H1 (cell line): ENCODE data around the gene KRAS. TPM values are rescaled to one million over a fixed set of nuclear protein-coding genes. Genes with fewer than 3 reads are reported as not detected.

Source experiments
- CTCF ChIA-PET: fragments of 300-600 bp; sonication (Branson Sonifier 250); formaldehyde crosslinking; loops from one replicate; lab custom pipeline; 2021; ENCODE audit not compliant: partially characterized antibody; lab: Charles Lee
- POLR2A ChIA-PET: fragments of 300-600 bp; sonication (Branson Sonifier 250); formaldehyde crosslinking; loops from one replicate; lab custom pipeline; 2021; ENCODE audit warnings: inconsistent platforms; ENCODE audit not compliant: partially characterized antibody; lab: Charles Lee
- DNase-seq, 2 experiments: peaks; one replicate each; pipeline versions ENCODE4 v3.0.0 to v3.0.0-alpha.2; 2010 to 2022; ENCODE audit warnings: low spot score in 2 of 2, low read depth in 1 of 2, mixed read lengths in 1 of 2
- FAIRE-seq: peaks from 2 replicates; lab custom pipeline; 2011; peaks lifted over from hg19 to GRCh38; lab: Jason Lieb, UNC
- H2AFZ ChIP-seq: 2 replicates; pipeline ENCODE4 v1.8.1; 2012; ENCODE audit warnings: low read length, inconsistent platforms
- H2AK5ac ChIP-seq: 2 replicates; pipeline ENCODE4 v1.6.1; 2013; ENCODE audit warnings: low read depth, low read length
- H2BK120ac ChIP-seq: replicated peaks from 2 replicates; pipeline ENCODE3; 2013; ENCODE audit warnings: low read depth, low read length, inconsistent platforms
- H2BK12ac ChIP-seq: 2 replicates; pipeline ENCODE4 v1.6.1; 2013; ENCODE audit warnings: low read depth, low read length
- H2BK15ac ChIP-seq: 2 replicates; pipeline ENCODE4 v1.6.1; 2013; ENCODE audit warnings: low read length
- H2BK20ac ChIP-seq: 2 replicates; pipeline ENCODE4 v1.6.1; 2013; ENCODE audit warnings: low read length
- H2BK5ac ChIP-seq: 2 replicates; pipeline ENCODE4 v1.6.1; 2013; ENCODE audit warnings: low read depth, low read length
- H3K14ac ChIP-seq: 2 replicates; pipeline ENCODE4 v1.6.1; 2013; ENCODE audit warnings: inconsistent platforms; ENCODE audit not compliant: insufficient read length
- H3K18ac ChIP-seq: 2 replicates; pipeline ENCODE4 v1.6.1; 2013; ENCODE audit warnings: low read length; ENCODE audit errors: extremely low read depth
- H3K23ac ChIP-seq: 2 replicates; pipeline ENCODE4 v1.6.1; 2013; ENCODE audit warnings: inconsistent platforms; ENCODE audit not compliant: insufficient read length
- H3K23me2 ChIP-seq: 2 replicates; pipeline ENCODE4 v1.6.1; 2013; ENCODE audit warnings: low read depth, low read length
- H3K27ac ChIP-seq: 2 replicates; pipeline ENCODE4 v1.6.1; 2011; ENCODE audit warnings: low read depth, low read length, inconsistent platforms
- H3K27me3 ChIP-seq, 4 experiments: replicated peaks in 1 of 4; 1 replicate in 1 of 4; 2 replicates in 3 of 4; pipeline versions ENCODE4 v1.6.1 to v1.8.1; 2011 to 2013; ENCODE audit warnings: low read length in 3 of 4, mild to moderate bottlenecking in 3 of 4, inconsistent platforms in 2 of 4, mixed read lengths in 2 of 4, moderate library complexity in 1 of 4; ENCODE audit not compliant: control insufficient read depth in 3 of 4, insufficient read depth in 3 of 4; ENCODE audit errors: extremely low read depth in 1 of 4
- H3K36me3 ChIP-seq, 4 experiments: 2 replicates each; pipeline versions ENCODE4 v1.6.1 to v1.8.1; 2011 to 2013; ENCODE audit warnings: mild to moderate bottlenecking in 4 of 4, low read length in 3 of 4, moderate library complexity in 2 of 4, control low read depth in 1 of 4, inconsistent platforms in 1 of 4; ENCODE audit not compliant: insufficient read depth in 4 of 4, control insufficient read depth in 2 of 4
- H3K4ac ChIP-seq: replicated peaks from 2 replicates; pipeline ENCODE3; 2013; ENCODE audit warnings: low read length, low read depth, mixed read lengths, inconsistent platforms; ENCODE audit not compliant: insufficient read length
- H3K4me1 ChIP-seq, 4 experiments: replicated peaks in 1 of 4; 1 replicate in 1 of 4; 2 replicates in 3 of 4; pipeline versions ENCODE4 v1.6.1 to v1.8.1; 2011 to 2013; ENCODE audit warnings: low read length in 3 of 4, inconsistent platforms in 2 of 4, mixed read lengths in 1 of 4; ENCODE audit not compliant: insufficient read depth in 4 of 4, control insufficient read depth in 3 of 4
- H3K4me2 ChIP-seq, 2 experiments: 2 replicates each; pipeline versions ENCODE4 v1.6.1 to v1.8.1; 2011 to 2013; ENCODE audit warnings: low read depth in 2 of 2, low read length in 2 of 2, control low read depth in 1 of 2, inconsistent platforms in 1 of 2, mild to moderate bottlenecking in 1 of 2; ENCODE audit not compliant: insufficient read depth in 1 of 2
- H3K4me3 ChIP-seq, 4 experiments: fragments of 200-600, 300-600 bp in 1 of 4; sonication (generic), shearing (Covaris generic), sonication (Bioruptor Twin) in 1 of 4; 2 replicates each; pipeline versions ENCODE4 v1.5.1 to v1.8.1; 2011 to 2016; ENCODE audit warnings: low read length in 4 of 4, low read depth in 3 of 4, control low read depth in 2 of 4, inconsistent platforms in 2 of 4, mild to moderate bottlenecking in 2 of 4, mixed read lengths in 1 of 4, moderate library complexity in 1 of 4; ENCODE audit not compliant: insufficient read depth in 2 of 4; ENCODE audit errors: extremely low read depth in 1 of 4
- H3K56ac ChIP-seq: replicated peaks from 2 replicates; pipeline ENCODE3; 2013; ENCODE audit warnings: low read depth, mild to moderate bottlenecking, mixed read lengths, low read length, inconsistent platforms; ENCODE audit not compliant: insufficient read length
- H3K79me1 ChIP-seq: 2 replicates; pipeline ENCODE4 v1.6.1; 2013; ENCODE audit warnings: low read depth, low read length, control low read depth
- H3K79me2 ChIP-seq, 2 experiments: 2 replicates each; pipeline versions ENCODE4 v1.6.1 to v1.8.1; 2012 to 2013; ENCODE audit warnings: low read length in 2 of 2, mild to moderate bottlenecking in 2 of 2, inconsistent platforms in 1 of 2; ENCODE audit not compliant: insufficient read depth in 2 of 2, control insufficient read depth in 1 of 2
- H3K9ac ChIP-seq, 4 experiments: replicated peaks in 1 of 4; 1 replicate in 1 of 4; 2 replicates in 3 of 4; pipeline versions ENCODE4 v1.6.1 to v1.8.1; 2011 to 2013; ENCODE audit warnings: low read depth in 3 of 4, low read length in 3 of 4, control low read depth in 2 of 4, mild to moderate bottlenecking in 2 of 4, moderate library complexity in 2 of 4, inconsistent platforms in 1 of 4; ENCODE audit errors: extremely low read depth in 1 of 4
- H3K9me3 ChIP-seq, 2 experiments: 2 replicates each; pipeline versions ENCODE4 v1.6.1 to v1.8.1; 2012 to 2013; ENCODE audit warnings: mild to moderate bottlenecking in 2 of 2, moderate library complexity in 2 of 2, control low read depth in 1 of 2, inconsistent platforms in 1 of 2, low read depth in 1 of 2, low read length in 1 of 2, mixed read lengths in 1 of 2; ENCODE audit not compliant: insufficient read depth in 2 of 2
- H4K20me1 ChIP-seq, 2 experiments: replicated peaks in 1 of 2; 2 replicates each; pipeline versions ENCODE3 to v1.8.1; 2011 to 2013; ENCODE audit warnings: inconsistent platforms in 2 of 2, low read length in 2 of 2, mild to moderate bottlenecking in 1 of 2; ENCODE audit not compliant: insufficient read depth in 2 of 2, control insufficient read depth in 1 of 2
- H4K5ac ChIP-seq: 2 replicates; pipeline ENCODE4 v1.6.1; 2013; ENCODE audit warnings: low read length, low read depth, mixed read lengths, inconsistent platforms; ENCODE audit not compliant: insufficient read length
- H4K8ac ChIP-seq: 2 replicates; pipeline ENCODE4 v1.8.0; 2013; ENCODE audit warnings: mild to moderate bottlenecking, moderate library complexity, low read length, inconsistent platforms; ENCODE audit not compliant: insufficient read depth; ENCODE audit errors: extremely low read depth
- H4K91ac ChIP-seq: replicated peaks from 2 replicates; pipeline ENCODE3; 2013; ENCODE audit warnings: low read length, mixed read lengths, inconsistent platforms; ENCODE audit not compliant: insufficient read length
- WGBS, 2 experiments: shearing (Covaris generic) in 1 of 2; methylation state at CpG; one replicate each; pipeline versions ENCODE4 v1.1.6 to v1.1.7; 2013 to 2015; ENCODE audit warnings: low lambda C conversion rate in 2 of 2, mixed read lengths in 2 of 2, inconsistent platforms in 1 of 2, low coverage in 1 of 2, missing lambda C conversion rate in 1 of 2; ENCODE audit not compliant: insufficient replicate concordance in 2 of 2, insufficient coverage in 1 of 2, insufficient read length in 1 of 2; ENCODE audit errors: extremely low coverage in 1 of 2, missing lambda C conversion rate in 1 of 2; 5-methylcytosine and 5-hydroxymethylcytosine counted together
- polyA plus RNA-seq, 7 experiments: library from polyadenylated mRNA; depleted of rRNA in 3 of 7; stranded (reverse) in 5 of 7; unstranded in 2 of 7; fragments of >200 nt in 5 of 7; fragments of 200-250 nt in 2 of 7; gene quantifications; 1 replicate in 5 of 7; 2 replicates in 1 of 7; 4 replicates in 1 of 7; pipeline versions ENCODE4 v1.2.1 to v1.2.3, GENCODE V29; 2011 to 2013; ENCODE audit warnings: missing spikeins in 2 of 7, mixed read lengths in 2 of 7
- total RNA-seq: library from RNA; stranded (reverse); fragmentation: NEBNext Ultra II Directional; extraction: Animal tissue kit (Norgen Biotek cat#: 25700); gene quantifications from 2 replicates; pipeline ENCODE4 v1.2.1, GENCODE V29; 2021

Gene KRAS
- total and polyA plus RNA-seq, 2 of the 8 experiments (the other 6 are each of a cell fraction or from before 2014, with no cell fraction given) = 24.8 to 64.6 TPM

DNA sequence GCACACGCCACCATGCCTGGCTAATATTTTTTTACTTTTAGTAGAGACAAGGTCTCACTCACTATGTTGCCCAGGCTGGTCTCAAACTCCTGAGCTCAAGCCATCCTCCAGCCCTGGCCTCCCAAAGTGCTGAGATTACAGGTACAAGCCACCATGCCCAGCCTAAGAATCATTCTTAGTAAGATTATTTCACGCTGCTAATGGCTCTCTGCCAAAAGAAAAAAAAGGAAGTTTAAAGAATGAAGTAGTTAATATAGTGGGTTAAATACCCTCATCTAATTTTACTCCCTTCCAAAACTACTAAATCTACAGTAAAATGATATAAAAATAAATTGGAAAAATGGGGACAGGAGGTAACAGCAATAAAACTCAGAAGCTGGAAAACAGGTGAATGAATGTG lies 53.1 kb downstream of the KRAS start:
- no peaks in the 10 kb centered on the region for H3K9me3 ChIP-seq
- no peaks in the 10 kb centered on the region for H3K27me3 ChIP-seq
- no peak overlapping the region for H3K4ac ChIP-seq
- H2BK120ac ChIP-seq = no peak overlapping the region
- no peak overlapping the region for H2BK5ac ChIP-seq
- POLR2A ChIA-PET = interaction anchor here (1.6 kb wide), 1 partner anchor 186 kb away, joined by 4 read pairs; no protein-coding TSS in a partner anchor
- no peaks in the 10 kb centered on the region for H3K23me2 ChIP-seq
- DNase-seq (no peak), FAIRE-seq (no peak)
- H2BK12ac ChIP-seq = no peak overlapping the region
- H3K4me1 ChIP-seq = peaks cover 0 to 3% (median 0%) of the 10 kb centered on the region in 4 experiments; a peak in 1 of 7 replicates
- H2BK20ac ChIP-seq = no peak overlapping the region
- H3K27ac ChIP-seq = no peak overlapping the region
- H3K79me1 ChIP-seq = no peaks in the 10 kb centered on the region
- H3K56ac ChIP-seq = no peak overlapping the region
- no peak overlapping the region for H3K23ac ChIP-seq
- no peak overlapping the region for H3K4me2 ChIP-seq
- no peak overlapping the region for H3K4me3 ChIP-seq
- H2AFZ ChIP-seq = no peak overlapping the region
- H4K20me1 ChIP-seq = peaks cover 0 to 2% of the 10 kb centered on the region in 2 experiments
- no peak overlapping the region for H4K5ac ChIP-seq
- H4K91ac ChIP-seq = no peak overlapping the region
- H4K8ac ChIP-seq = no peak overlapping the region
- no peak overlapping the region for H2AK5ac ChIP-seq
- no peaks in the 10 kb centered on the region for H3K79me2 ChIP-seq
- 100% methylated on average over 2 of the region's 2 CpGs; no CpG with 5 or more reads in 1 of the 2 experiments for WGBS, 2 experiments
- no peak overlapping the region for H3K9ac ChIP-seq
- H3K36me3 ChIP-seq = no peaks in the 10 kb centered on the region
- no peak overlapping the region for H2BK15ac ChIP-seq
- CTCF ChIA-PET = interaction anchor here (0.6 kb wide), 1 partner anchor 75 kb away, joined by 3 read pairs; no protein-coding TSS in a partner anchor
- no peak overlapping the region for H3K18ac ChIP-seq
- H3K14ac ChIP-seq = no peak overlapping the region
